Peyer's patch (tissue), 4 donors: ENCODE data around the gene DNER. TPM values are rescaled to one million over a fixed set of nuclear protein-coding genes. Genes with fewer than 3 reads are reported as not detected.

ENCODE experiments used
- DNase-seq, 3 donors: peaks; one replicate each; pipeline ENCODE4 v3.0.0-alpha.2; 2017 to 2019
- H3K27ac ChIP-seq, 4 donors: fragments of 200-600 bp; sonication (generic); one replicate each; pipeline ENCODE4 v1.5.1; 2016 to 2019
- H3K27me3 ChIP-seq, 2 donors: fragments of 200-600 bp; sonication (generic); one replicate each; pipeline ENCODE4 v1.5.1; 2019
- H3K36me3 ChIP-seq, 3 donors: fragments of 200-600 bp; sonication (generic); one replicate each; pipeline ENCODE4 v1.5.1; 2016 to 2019
- H3K4me1 ChIP-seq, 4 donors: fragments of 200-600 bp; sonication (generic); one replicate each; pipeline ENCODE4 v1.5.1; 2016 to 2019
- H3K4me3 ChIP-seq, 4 donors: fragments of 200-600 bp; sonication (generic); 1 replicate in 3 of 4; 2 replicates in 1 of 4; pipeline ENCODE4 v1.5.1; 2016 to 2019; ENCODE audit warnings: mild to moderate bottlenecking in 1 of 4
- H3K9me3 ChIP-seq, 4 donors: fragments of 200-600 bp; sonication (generic); one replicate each; pipeline ENCODE4 v1.5.1; 2016 to 2019; ENCODE audit warnings: mild to moderate bottlenecking in 1 of 4
- CTCF ChIP-seq, 6 experiments: fragments of 450-650 bp in 4 of 6; fragments of 200-600 bp in 2 of 6; sonication (generic) in 1 of 6; IDR thresholded peaks; one replicate each; pipeline ENCODE4 v1.5.1; 2017 to 2019; ENCODE audit warnings: antibody characterized with exemption in 6 of 6, mild to moderate bottlenecking in 3 of 6, moderate library complexity in 1 of 6
- POLR2A ChIP-seq, 2 donors: fragments of 450-650 bp; IDR thresholded peaks; one replicate each; pipeline ENCODE4 v1.5.1; 2017; ENCODE audit warnings: antibody characterized with exemption in 2 of 2, mild to moderate bottlenecking in 2 of 2, moderate library complexity in 2 of 2
- total RNA-seq, 4 donors: library from RNA; depleted of rRNA; stranded (reverse); fragments of >200 nt; gene quantifications; one replicate each; pipeline ENCODE4 v1.1.0, GENCODE V29; 2016

DNER gene
- total RNA-seq, 4 donors from 2014 or later: 0.35 to 2.5 (median 1.3) TPM; not detected in 1

- no peaks in the 10 kb centered on the region for H3K4me1 ChIP-seq
- H3K27me3 ChIP-seq: no peaks in the 10 kb centered on the region
- no peak for DNase-seq
- no peak overlapping the region for H3K27ac ChIP-seq
- TF ChIP-seq CTCF (IDR thresholded peaks at IDR 0.05) (no peak), POLR2A (IDR thresholded peaks at IDR 0.05) (no peak)
- H3K36me3 ChIP-seq: no peaks in the 10 kb centered on the region
- no peaks in the 10 kb centered on the region for H3K9me3 ChIP-seq
- no peak overlapping the region for H3K4me3 ChIP-seq
Observed at GRCh38 chr2:229636571-229636970, 77.8 kb downstream of the DNER start.

GRCh38 chr2:229635371-229635680, 79.0 kb downstream of the DNER start:
- no peaks in the 10 kb centered on the region for H3K36me3 ChIP-seq
- no peak for DNase-seq
- no peaks in the 10 kb centered on the region for H3K4me1 ChIP-seq
- no peaks in the 10 kb centered on the region for H3K9me3 ChIP-seq
- H3K4me3 ChIP-seq: no peak overlapping the region
- no peaks in the 10 kb centered on the region for H3K27me3 ChIP-seq
- TF ChIP-seq CTCF (IDR thresholded peaks at IDR 0.05) (no peak), POLR2A (IDR thresholded peaks at IDR 0.05) (no peak)
- H3K27ac ChIP-seq: no peak overlapping the region

DNA sequence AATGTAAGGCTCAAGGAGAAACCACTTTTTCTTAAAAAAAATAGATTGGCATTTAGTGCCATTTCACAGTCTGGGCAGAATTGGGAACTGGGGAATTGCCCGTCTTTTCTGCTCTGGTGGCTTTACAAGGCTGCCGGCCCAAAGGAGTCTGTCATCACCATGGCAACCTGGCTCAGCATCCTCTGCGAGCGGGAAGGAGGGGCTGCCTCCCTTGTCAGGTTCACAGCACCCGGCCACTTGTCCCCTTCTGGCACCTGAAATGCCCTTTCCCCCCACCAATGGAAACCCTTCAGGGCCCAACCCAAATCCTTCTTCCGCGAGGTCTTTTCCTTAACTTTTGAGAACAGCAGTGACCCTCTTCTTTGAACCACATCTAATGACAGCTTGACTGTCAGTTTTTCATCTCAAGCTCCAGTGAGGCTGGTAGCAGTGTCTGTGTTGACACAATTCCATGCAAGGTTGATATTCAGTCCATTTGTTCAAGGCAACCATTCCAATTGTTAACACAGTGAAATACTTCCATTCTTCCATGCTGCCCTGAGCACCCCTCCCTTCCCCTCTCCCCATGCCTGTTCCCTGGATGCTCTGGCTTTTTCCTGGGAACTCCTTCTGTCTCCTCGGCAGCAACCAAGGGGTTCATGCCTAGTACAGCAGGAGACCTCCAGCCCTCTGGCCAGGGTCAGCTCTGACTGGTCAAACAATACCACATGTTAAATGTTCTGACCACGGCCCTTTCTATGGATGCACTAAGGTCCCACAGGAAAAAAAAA, 79.6 kb downstream of the DNER start:
- Histone ChIP-seq H3K9me3 (no peaks in the 10 kb centered on the region), H3K4me3 (no peak overlapping the region), H3K27ac (no peak overlapping the region), H3K4me1 (no peaks in the 10 kb centered on the region), H3K27me3 (no peaks in the 10 kb centered on the region), H3K36me3 (no peaks in the 10 kb centered on the region)
- TF ChIP-seq CTCF (IDR thresholded peaks at IDR 0.05) (no peak), POLR2A (IDR thresholded peaks at IDR 0.05) (no peak)
- no peak for DNase-seq

DNA sequence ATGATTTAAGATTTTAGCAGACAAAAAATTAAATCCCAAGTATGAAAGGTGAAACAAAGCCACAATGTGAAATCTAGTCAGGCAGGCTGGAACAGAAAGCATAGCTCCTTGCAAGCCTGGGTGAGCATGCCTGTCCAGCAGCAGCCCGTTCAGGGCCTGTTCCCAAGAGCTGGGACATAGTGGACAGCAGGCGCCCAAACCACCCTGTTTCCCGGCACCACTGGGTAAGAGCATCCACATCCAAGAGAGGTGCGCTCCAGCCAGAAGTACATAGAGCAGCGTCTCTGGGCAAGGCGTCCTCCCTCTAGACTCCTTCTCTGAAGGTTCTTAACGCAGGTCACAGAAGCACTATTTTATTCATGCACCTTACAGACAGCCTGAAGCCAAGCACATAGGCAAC, 80.8 kb downstream of the DNER start:
- Histone ChIP-seq H3K4me3 (no peak overlapping the region), H3K27me3 (no peaks in the 10 kb centered on the region), H3K4me1 (no peaks in the 10 kb centered on the region), H3K27ac (no peak overlapping the region), H3K9me3 (no peaks in the 10 kb centered on the region), H3K36me3 (no peaks in the 10 kb centered on the region)
- TF ChIP-seq CTCF (IDR thresholded peaks at IDR 0.05) (no peak), POLR2A (IDR thresholded peaks at IDR 0.05) (no peak)
- DNase-seq: no peak

DNA sequence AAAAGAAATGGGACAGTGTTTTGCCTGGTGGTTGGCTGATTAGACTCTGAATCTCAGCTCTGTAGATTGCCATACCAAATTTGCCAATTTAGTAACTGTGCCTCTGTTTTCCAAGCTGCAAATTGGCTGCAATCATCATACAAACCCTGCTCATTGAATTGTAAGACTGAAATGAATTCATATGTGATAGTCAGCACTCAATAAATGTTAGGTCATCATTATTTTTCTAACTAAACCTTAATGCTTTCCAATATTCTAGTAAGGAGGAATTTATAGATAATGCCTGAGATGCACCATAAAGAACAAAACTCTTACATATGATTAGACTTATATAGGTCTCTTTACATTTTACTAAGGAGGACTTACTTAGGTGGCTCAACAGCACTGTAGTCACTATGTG, 85.3 kb downstream of the DNER start:
- no peaks in the 10 kb centered on the region for H3K36me3 ChIP-seq
- TF ChIP-seq CTCF (IDR thresholded peaks at IDR 0.05): no peak
- no peak for TF ChIP-seq POLR2A (IDR thresholded peaks at IDR 0.05)

DNA sequence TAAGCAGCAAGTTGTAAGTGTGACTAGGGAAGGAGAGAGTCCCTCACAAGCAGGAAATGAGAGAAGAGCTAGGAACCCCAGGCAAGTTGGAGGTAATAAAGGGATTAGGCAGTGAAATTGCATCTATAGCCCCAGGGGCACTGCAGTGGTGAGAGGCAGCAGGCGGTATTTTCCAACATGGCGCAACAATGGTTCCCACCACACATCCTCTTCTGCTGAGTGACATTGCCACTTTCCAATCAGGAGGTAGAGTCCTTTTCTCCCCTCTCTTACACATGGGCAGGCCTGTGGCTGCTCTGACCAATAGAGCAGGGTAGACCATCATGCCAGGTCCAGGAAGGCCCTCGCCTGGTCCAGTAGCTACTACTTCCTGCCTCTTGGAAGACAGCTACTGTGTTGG, 86.6 kb downstream of the DNER start:
- DNase-seq: no peak
- no peaks in the 10 kb centered on the region for H3K4me1 ChIP-seq
- H3K36me3 ChIP-seq: no peaks in the 10 kb centered on the region
- no peak overlapping the region for H3K4me3 ChIP-seq
- no peak overlapping the region for H3K27ac ChIP-seq
- TF ChIP-seq CTCF (IDR thresholded peaks at IDR 0.05): no peak
- no peak for TF ChIP-seq POLR2A (IDR thresholded peaks at IDR 0.05)
- no peaks in the 10 kb centered on the region for H3K9me3 ChIP-seq
- no peaks in the 10 kb centered on the region for H3K27me3 ChIP-seq

More for the DNA sequence above, 85.3 kb downstream of the DNER start:
- DNase-seq: no peak
- no peaks in the 10 kb centered on the region for H3K27me3 ChIP-seq
- no peaks in the 10 kb centered on the region for H3K9me3 ChIP-seq
- H3K4me1 ChIP-seq: no peaks in the 10 kb centered on the region
- no peak overlapping the region for H3K27ac ChIP-seq
- no peak overlapping the region for H3K4me3 ChIP-seq
